GM23338 (cell line): Measurements from ENCODE around the gene RND3. TPM values are rescaled to one million over a fixed set of nuclear protein-coding genes. Genes with fewer than 3 reads are reported as not detected.

Source experiments
- ATAC-seq: fragments of 200-7000 bp; cut with Tn5 transposase; 3 replicates; pipeline ENCODE4 v1.9.1; 2020
- DNase-seq: peaks from one replicate; pipeline ENCODE4 v3.0.0-alpha.2; 2015; ENCODE audit warnings: low spot score
- H2AFZ ChIP-seq: fragments of 200-600 bp; sonication (generic); 2 replicates; pipeline ENCODE4 v1.8.0; 2016; ENCODE audit warnings: antibody characterized with exemption, mild to moderate bottlenecking, moderate library complexity
- H3F3A ChIP-seq: fragments of 200-600 bp; sonication (generic); replicated peaks from 2 replicates; pipeline ENCODE4 v1.8.0; 2017; ENCODE audit warnings: antibody characterized with exemption, mixed run types, low read depth
- H3K27ac ChIP-seq: fragments of 200-600 bp; sonication (generic); 2 replicates; pipeline ENCODE4 v1.6.1; 2016; ENCODE audit warnings: low read depth
- H3K27me3 ChIP-seq: fragments of 200-600 bp; sonication (generic); 2 replicates; pipeline ENCODE4 v1.8.0; 2016; ENCODE audit warnings: mild to moderate bottlenecking, mixed run types, moderate library complexity; ENCODE audit not compliant: insufficient read depth
- H3K36me3 ChIP-seq: fragments of 200-600 bp; sonication (generic); 2 replicates; pipeline ENCODE4 v1.8.0; 2016; ENCODE audit warnings: mild to moderate bottlenecking; ENCODE audit not compliant: insufficient read depth
- H3K4me1 ChIP-seq: fragments of 200-600 bp; sonication (generic); 2 replicates; pipeline ENCODE4 v1.8.0; 2016; ENCODE audit warnings: mild to moderate bottlenecking, moderate library complexity; ENCODE audit not compliant: insufficient read depth
- H3K4me2 ChIP-seq: fragments of 200-600 bp; sonication (generic); 2 replicates; pipeline ENCODE4 v1.7.1; 2017; ENCODE audit warnings: mixed run types
- H3K4me3 ChIP-seq: fragments of 200-600 bp; sonication (generic); 2 replicates; pipeline ENCODE4 v1.6.1; 2016; ENCODE audit warnings: mixed run types
- H3K79me2 ChIP-seq: fragments of 200-600 bp; sonication (generic); replicated peaks from 2 replicates; pipeline ENCODE4 v1.8.0; 2017; ENCODE audit warnings: mild to moderate bottlenecking; ENCODE audit not compliant: insufficient read depth
- H3K9me2 ChIP-seq: fragments of 200-600 bp; sonication (generic); 2 replicates; pipeline ENCODE4 v1.8.0; 2017; ENCODE audit not compliant: insufficient read depth
- H4K20me1 ChIP-seq: fragments of 200-600 bp; sonication (generic); replicated peaks from 2 replicates; pipeline ENCODE4 v1.8.0; 2017; ENCODE audit warnings: mild to moderate bottlenecking; ENCODE audit not compliant: insufficient read depth
- H3K27ac Mint-ChIP-seq: 2 replicates; pipeline ENCODE4 v1.8.0; 2020; ENCODE audit warnings: inconsistent platforms, mild to moderate bottlenecking, moderate library complexity, mixed read lengths
- H3K27me3 Mint-ChIP-seq: 3 replicates; pipeline ENCODE4 v1.8.0; 2022; ENCODE audit warnings: low read depth, mild to moderate bottlenecking, moderate library complexity, mixed read lengths, inconsistent platforms; ENCODE audit not compliant: insufficient read depth, poor library complexity
- H3K36me3 Mint-ChIP-seq: 3 replicates; pipeline ENCODE4 v1.8.0; 2021; ENCODE audit warnings: low read depth, mild to moderate bottlenecking, inconsistent platforms, moderate library complexity, mixed read lengths
- H3K4me1 Mint-ChIP-seq: 3 replicates; pipeline ENCODE4 v1.8.0; 2020; ENCODE audit warnings: mild to moderate bottlenecking, inconsistent platforms, mixed read lengths
- H3K4me3 Mint-ChIP-seq: 3 replicates; pipeline ENCODE4 v1.8.0; 2021; ENCODE audit warnings: moderate library complexity, mild to moderate bottlenecking, inconsistent platforms, mixed read lengths
- H3K9me3 Mint-ChIP-seq: 3 replicates; pipeline ENCODE4 v1.8.0; 2020; ENCODE audit warnings: moderate library complexity, mild to moderate bottlenecking, inconsistent platforms, mixed read lengths
- POLR2AphosphoS5 ChIP-seq: IDR thresholded peaks from 2 replicates; pipeline ENCODE4 v1.6.1; 2016; ENCODE audit warnings: antibody characterized with exemption, low read depth
- polyA plus RNA-seq: library from polyadenylated mRNA; unstranded; fragments of >200 nt; fragmentation: Nextera tagmentation; extraction: Ambion mirVana; gene quantifications from 2 replicates; pipeline ENCODE4 v1.2.1, GENCODE V29; 2016
- total RNA-seq: library from RNA; depleted of rRNA; stranded (reverse); fragments of >200 nt; shearing (Covaris generic); gene quantifications from 2 replicates; pipeline ENCODE4 v1.2.3, GENCODE V29; 2014
- TF ChIP-seq, protein P1 (sequence below): fragments of 250-450 bp; sonication (Bioruptor Pico); IDR thresholded peaks from 2 replicates; pipeline ENCODE4 v1.5.0; 2020; ENCODE audit warnings: mild to moderate bottlenecking, moderate library complexity

Gene RND3
- total and polyA plus RNA-seq, 2 experiments from 2014 or later: 48.2 to 55.3 TPM

DNA sequence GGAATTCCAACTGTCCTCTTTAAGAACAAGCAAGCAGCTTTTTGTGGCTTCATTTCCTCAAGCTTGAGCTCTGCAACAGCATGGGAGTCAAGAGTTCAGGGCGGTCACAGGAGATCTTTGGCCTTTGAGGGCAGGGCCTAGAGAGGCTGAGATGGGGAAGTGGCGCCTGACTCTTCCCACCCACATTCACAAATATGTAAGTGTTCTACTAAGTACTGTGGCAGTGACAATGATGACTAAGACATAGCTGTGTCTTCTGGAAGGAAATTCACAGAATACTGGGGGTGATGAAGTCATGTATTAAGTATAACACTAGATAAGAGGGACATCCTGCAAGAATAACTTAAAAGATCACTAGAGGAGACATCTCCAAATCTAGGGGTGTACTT lies 15.0 kb downstream of the RND3 start:
- Histone ChIP-seq H3K27ac (0 out of 2 replicates have a peak overlapping the region, but pooled peaks have one; percentile 33), H3K36me3 (peaks cover 61% of the 10 kb centered on the region), H3K4me3 (no peak overlapping the region), H3K79me2 (peaks cover 61% of the 10 kb centered on the region), H3K4me1 (peaks cover 7% of the 10 kb centered on the region), H3K4me2 (no peak overlapping the region), H3K9me2 (no peaks in the 10 kb centered on the region), H3K27me3 (no peaks in the 10 kb centered on the region), H3F3A (peaks cover 7% of the 10 kb centered on the region), H4K20me1 (peaks cover 58% of the 10 kb centered on the region), H2AFZ (no peak overlapping the region)
- no peaks in the 10 kb centered on the region for H3K9me3 Mint-ChIP-seq
- H3K36me3 Mint-ChIP-seq: peaks cover 95% of the 10 kb centered on the region
- H3K27me3 Mint-ChIP-seq: peaks cover 2% of the 10 kb centered on the region
- ATAC-seq: no peak
- TF ChIP-seq, protein P1, sequence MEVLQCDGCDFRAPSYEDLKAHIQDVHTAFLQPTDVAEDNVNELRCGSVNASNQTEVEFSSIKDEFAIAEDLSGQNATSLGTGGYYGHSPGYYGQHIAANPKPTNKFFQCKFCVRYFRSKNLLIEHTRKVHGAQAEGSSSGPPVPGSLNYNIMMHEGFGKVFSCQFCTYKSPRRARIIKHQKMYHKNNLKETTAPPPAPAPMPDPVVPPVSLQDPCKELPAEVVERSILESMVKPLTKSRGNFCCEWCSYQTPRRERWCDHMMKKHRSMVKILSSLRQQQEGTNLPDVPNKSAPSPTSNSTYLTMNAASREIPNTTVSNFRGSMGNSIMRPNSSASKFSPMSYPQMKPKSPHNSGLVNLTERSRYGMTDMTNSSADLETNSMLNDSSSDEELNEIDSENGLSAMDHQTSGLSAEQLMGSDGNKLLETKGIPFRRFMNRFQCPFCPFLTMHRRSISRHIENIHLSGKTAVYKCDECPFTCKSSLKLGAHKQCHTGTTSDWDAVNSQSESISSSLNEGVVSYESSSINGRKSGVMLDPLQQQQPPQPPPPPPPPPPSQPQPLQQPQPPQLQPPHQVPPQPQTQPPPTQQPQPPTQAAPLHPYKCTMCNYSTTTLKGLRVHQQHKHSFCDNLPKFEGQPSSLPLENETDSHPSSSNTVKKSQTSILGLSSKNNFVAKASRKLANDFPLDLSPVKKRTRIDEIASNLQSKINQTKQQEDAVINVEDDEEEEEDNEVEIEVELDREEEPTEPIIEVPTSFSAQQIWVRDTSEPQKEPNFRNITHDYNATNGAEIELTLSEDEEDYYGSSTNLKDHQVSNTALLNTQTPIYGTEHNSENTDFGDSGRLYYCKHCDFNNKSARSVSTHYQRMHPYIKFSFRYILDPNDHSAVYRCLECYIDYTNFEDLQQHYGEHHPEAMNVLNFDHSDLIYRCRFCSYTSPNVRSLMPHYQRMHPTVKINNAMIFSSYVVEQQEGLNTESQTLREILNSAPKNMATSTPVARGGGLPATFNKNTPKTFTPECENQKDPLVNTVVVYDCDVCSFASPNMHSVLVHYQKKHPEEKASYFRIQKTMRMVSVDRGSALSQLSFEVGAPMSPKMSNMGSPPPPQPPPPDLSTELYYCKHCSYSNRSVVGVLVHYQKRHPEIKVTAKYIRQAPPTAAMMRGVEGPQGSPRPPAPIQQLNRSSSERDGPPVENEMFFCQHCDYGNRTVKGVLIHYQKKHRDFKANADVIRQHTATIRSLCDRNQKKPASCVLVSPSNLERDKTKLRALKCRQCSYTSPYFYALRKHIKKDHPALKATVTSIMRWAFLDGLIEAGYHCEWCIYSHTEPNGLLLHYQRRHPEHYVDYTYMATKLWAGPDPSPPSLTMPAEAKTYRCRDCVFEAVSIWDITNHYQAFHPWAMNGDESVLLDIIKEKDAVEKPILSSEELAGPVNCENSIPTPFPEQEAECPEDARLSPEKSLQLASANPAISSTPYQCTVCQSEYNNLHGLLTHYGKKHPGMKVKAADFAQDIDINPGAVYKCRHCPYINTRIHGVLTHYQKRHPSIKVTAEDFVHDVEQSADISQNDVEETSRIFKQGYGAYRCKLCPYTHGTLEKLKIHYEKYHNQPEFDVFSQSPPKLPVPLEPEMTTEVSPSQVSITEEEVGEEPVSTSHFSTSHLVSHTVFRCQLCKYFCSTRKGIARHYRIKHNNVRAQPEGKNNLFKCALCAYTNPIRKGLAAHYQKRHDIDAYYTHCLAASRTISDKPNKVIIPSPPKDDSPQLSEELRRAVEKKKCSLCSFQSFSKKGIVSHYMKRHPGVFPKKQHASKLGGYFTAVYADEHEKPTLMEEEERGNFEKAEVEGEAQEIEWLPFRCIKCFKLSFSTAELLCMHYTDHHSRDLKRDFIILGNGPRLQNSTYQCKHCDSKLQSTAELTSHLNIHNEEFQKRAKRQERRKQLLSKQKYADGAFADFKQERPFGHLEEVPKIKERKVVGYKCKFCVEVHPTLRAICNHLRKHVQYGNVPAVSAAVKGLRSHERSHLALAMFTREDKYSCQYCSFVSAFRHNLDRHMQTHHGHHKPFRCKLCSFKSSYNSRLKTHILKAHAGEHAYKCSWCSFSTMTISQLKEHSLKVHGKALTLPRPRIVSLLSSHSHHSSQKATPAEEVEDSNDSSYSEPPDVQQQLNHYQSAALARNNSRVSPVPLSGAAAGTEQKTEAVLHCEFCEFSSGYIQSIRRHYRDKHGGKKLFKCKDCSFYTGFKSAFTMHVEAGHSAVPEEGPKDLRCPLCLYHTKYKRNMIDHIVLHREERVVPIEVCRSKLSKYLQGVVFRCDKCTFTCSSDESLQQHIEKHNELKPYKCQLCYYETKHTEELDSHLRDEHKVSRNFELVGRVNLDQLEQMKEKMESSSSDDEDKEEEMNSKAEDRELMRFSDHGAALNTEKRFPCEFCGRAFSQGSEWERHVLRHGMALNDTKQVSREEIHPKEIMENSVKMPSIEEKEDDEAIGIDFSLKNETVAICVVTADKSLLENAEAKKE: no peak
- DNase-seq: no peak
- no peak overlapping the region for H3K4me3 Mint-ChIP-seq
- H3K27ac Mint-ChIP-seq: no peak overlapping the region
- peaks cover 30% of the 10 kb centered on the region for H3K4me1 Mint-ChIP-seq

DNA sequence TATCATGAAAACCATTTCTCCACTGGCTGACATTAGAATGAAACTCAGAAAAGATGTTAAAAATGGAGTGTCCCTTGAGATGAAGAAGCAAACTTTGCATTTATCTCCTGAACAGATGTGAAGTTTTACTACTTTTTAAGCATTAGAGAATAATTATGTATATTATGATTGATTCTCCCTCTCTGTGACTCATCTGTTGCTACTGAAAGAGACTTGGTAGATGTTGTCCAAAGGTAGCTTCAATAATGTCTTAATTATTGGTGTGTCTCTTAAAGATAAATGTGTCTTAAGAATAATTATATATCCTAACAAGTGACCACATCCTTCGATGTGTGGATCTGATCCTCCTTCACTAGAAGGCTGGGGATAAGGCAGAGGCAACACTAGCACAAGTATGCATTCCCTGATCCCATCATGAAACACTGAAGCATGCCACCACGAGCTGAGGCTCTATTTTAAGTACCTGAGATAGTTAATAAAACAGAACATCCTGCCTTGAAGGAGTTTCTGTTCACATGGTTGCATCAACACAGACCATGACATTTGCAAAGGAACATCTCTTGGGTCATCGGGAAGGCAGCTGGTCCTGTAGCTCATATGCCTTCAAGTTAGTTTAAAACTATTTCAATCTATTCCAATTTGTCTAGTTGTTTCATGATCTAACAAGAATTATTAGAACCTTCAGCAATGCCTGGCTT lies 15.5 kb downstream of the RND3 start:
- Histone ChIP-seq H3K27ac (0 out of 2 replicates have a peak overlapping the region, but pooled peaks have one; percentile 33), H3F3A (peaks cover 7% of the 10 kb centered on the region), H3K79me2 (peaks cover 55% of the 10 kb centered on the region), H2AFZ (no peak overlapping the region), H3K9me2 (no peaks in the 10 kb centered on the region), H3K27me3 (no peaks in the 10 kb centered on the region), H3K4me1 (peaks cover 2% of the 10 kb centered on the region; the same call in 1 of the 2 replicates), H3K4me2 (no peak overlapping the region), H3K36me3 (peaks cover 61% of the 10 kb centered on the region), H3K4me3 (no peak overlapping the region), H4K20me1 (peaks cover 53% of the 10 kb centered on the region)
- Mint-ChIP-seq H3K27ac (no peak overlapping the region), H3K9me3 (no peaks in the 10 kb centered on the region), H3K36me3 (peaks cover 90% of the 10 kb centered on the region), H3K4me1 (peaks cover 25% of the 10 kb centered on the region), H3K27me3 (peaks cover 2% of the 10 kb centered on the region), H3K4me3 (no peak overlapping the region)
- no peak for ATAC-seq
- no peak for TF ChIP-seq POLR2AphosphoS5
- no peak for DNase-seq
